VCaP (cell line): Measurements from ENCODE around the gene C17orf78.
A peak's percentile ranks its signal among the peaks of the same experiment; 100 is the strongest.
"Not testable (repeated sequence)": the region's sequence is repeated elsewhere in the genome, so short reads cannot be mapped to it uniquely, and the experiment has no call there.

Source experiments
- H3K27ac ChIP-seq: fragments of 450-650 bp; 2 replicates; pipeline ENCODE4 v1.5.1; 2017
- CTCF ChIP-seq: fragments of 450-650 bp; conservative IDR thresholded peaks from 2 replicates; pipeline ENCODE4 v1.5.1; 2017; ENCODE audit warnings: mild to moderate bottlenecking, moderate library complexity

The C17orf78 gene

GRCh38 chr17:37429039-37429438 is 53.3 kb downstream of the C17orf78 start:
- H3K27ac ChIP-seq = no peak overlapping the region
- TF ChIP-seq CTCF = no peak

GRCh38 chr17:37429453-37429852 is 53.7 kb downstream of the C17orf78 start:
- no peak for TF ChIP-seq CTCF
- no peak overlapping the region for H3K27ac ChIP-seq

- H3K27ac ChIP-seq = no peak overlapping the region
- TF ChIP-seq CTCF = no peak
Measured at GRCh38 chr17:37430051-37430627, 54.4 kb downstream of the C17orf78 start.

- H3K27ac ChIP-seq = no peak overlapping the region
- no peak for TF ChIP-seq CTCF
Measured at GRCh38 chr17:37432671-37433070, 56.9 kb downstream of the C17orf78 start.

GRCh38 chr17:37438141-37438540 is 62.4 kb downstream of the C17orf78 start:
- peak; percentile 58 for TF ChIP-seq CTCF
- H3K27ac ChIP-seq = no peak overlapping the region

- H3K27ac ChIP-seq = no peak overlapping the region
- TF ChIP-seq CTCF = no peak
Measured at GRCh38 chr17:37440424-37440823, 64.6 kb downstream of the C17orf78 start.

- not testable (repeated sequence) for H3K27ac ChIP-seq
Measured at GRCh38 chr17:37441369-37442014, 65.7 kb downstream of the C17orf78 start.
